ENCODE measurements around the gene TICAM1. TPM values are rescaled to one million over a fixed set of nuclear protein-coding genes. Genes with fewer than 3 reads are reported as not detected.

The TICAM1 gene
- total and polyA plus RNA-seq, 2 of the 13 experiments (the other 11 are each of a cell fraction or from before 2014, with no cell fraction given), result 0.33 to 0.95 TPM

DNA sequence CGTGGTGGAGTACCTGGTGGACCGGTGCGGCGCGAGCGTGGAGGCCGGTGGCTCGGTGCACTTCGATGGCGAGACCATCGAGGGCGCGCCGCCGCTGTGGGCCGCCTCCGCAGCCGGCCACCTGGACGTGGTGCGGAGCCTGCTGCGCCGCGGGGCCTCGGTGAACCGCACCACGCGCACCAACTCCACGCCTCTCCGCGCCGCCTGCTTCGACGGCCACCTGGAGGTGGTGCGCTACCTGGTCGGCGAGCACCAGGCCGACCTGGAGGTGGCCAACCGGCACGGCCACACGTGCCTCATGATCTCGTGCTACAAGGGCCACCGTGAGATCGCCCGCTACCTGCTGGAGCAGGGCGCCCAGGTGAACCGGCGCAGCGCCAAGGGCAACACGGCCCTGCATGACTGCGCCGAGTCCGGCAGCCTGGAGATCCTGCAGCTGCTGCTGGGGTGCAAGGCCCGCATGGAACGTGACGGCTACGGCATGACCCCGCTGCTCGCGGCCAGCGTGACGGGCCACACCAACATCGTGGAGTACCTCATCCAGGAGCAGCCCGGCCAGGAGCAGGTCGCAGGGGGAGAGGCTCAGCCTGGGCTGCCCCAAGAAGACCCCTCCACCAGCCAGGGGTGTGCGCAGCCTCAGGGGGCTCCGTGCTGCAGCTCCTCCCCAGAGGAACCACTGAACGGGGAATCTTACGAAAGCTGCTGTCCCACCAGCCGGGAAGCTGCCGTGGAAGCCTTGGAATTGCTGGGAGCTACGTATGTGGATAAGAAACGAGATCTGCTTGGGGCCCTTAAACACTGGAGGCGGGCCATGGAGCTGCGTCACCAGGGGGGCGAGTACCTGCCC is 39.3 kb downstream of the TICAM1 start (continued):
- TF ChIP-seq SATB2 (CRISPR knock-in tag; IDR thresholded peaks at IDR 0.05), result 0 out of 2 replicates have a peak, but pooled peaks have one; percentile 60
- TF ChIP-seq, protein P1, sequence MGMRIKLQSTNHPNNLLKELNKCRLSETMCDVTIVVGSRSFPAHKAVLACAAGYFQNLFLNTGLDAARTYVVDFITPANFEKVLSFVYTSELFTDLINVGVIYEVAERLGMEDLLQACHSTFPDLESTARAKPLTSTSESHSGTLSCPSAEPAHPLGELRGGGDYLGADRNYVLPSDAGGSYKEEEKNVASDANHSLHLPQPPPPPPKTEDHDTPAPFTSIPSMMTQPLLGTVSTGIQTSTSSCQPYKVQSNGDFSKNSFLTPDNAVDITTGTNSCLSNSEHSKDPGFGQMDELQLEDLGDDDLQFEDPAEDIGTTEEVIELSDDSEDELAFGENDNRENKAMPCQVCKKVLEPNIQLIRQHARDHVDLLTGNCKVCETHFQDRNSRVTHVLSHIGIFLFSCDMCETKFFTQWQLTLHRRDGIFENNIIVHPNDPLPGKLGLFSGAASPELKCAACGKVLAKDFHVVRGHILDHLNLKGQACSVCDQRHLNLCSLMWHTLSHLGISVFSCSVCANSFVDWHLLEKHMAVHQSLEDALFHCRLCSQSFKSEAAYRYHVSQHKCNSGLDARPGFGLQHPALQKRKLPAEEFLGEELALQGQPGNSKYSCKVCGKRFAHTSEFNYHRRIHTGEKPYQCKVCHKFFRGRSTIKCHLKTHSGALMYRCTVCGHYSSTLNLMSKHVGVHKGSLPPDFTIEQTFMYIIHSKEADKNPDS (CRISPR knock-in tag; IDR thresholded peaks at IDR 0.05), result 0 out of 2 replicates have a peak, but pooled peaks have one; percentile 5
- TF ChIP-seq, protein P2, sequence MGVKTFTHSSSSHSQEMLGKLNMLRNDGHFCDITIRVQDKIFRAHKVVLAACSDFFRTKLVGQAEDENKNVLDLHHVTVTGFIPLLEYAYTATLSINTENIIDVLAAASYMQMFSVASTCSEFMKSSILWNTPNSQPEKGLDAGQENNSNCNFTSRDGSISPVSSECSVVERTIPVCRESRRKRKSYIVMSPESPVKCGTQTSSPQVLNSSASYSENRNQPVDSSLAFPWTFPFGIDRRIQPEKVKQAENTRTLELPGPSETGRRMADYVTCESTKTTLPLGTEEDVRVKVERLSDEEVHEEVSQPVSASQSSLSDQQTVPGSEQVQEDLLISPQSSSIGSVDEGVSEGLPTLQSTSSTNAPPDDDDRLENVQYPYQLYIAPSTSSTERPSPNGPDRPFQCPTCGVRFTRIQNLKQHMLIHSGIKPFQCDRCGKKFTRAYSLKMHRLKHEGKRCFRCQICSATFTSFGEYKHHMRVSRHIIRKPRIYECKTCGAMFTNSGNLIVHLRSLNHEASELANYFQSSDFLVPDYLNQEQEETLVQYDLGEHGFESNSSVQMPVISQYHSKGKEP (CRISPR knock-in tag; IDR thresholded peaks at IDR 0.05), result 0 out of 2 replicates have a peak, but pooled peaks have one; percentile 3
- TF ChIP-seq SALL2 (CRISPR knock-in tag; IDR thresholded peaks at IDR 0.05), result 0 out of 2 replicates have a peak, but pooled peaks have one; percentile 27
- TF ChIP-seq CBFB (CRISPR knock-in tag; IDR thresholded peaks at IDR 0.05), result 0 out of 2 replicates have a peak, but pooled peaks have one; percentile 13
- TF ChIP-seq, protein P3, sequence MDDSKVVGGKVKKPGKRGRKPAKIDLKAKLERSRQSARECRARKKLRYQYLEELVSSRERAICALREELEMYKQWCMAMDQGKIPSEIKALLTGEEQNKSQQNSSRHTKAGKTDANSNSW (CRISPR knock-in tag; IDR thresholded peaks at IDR 0.05; ENCODE audit: borderline replicate concordance), result peak; percentile 59; the same call in 1 of the 2 replicates
- peak; percentile 63; the same call in 1 of the 2 replicates for TF ChIP-seq KDM5B (CRISPR knock-in tag; IDR thresholded peaks at IDR 0.05; ENCODE audit: borderline replicate concordance)
- 0 out of 2 replicates have a peak, but pooled peaks have one; percentile 41 for TF ChIP-seq CHCHD3 (CRISPR knock-in tag; IDR thresholded peaks at IDR 0.05)
- 0 out of 2 replicates have a peak, but pooled peaks have one; percentile 37 for TF ChIP-seq ZNF782 (CRISPR knock-in tag; IDR thresholded peaks at IDR 0.05; ENCODE audit: borderline replicate concordance)
- TF ChIP-seq MXD4 (CRISPR knock-in tag; IDR thresholded peaks at IDR 0.05), result peak; percentile 74; the same call in 1 of the 2 replicates
- TF ChIP-seq ZNF776 (CRISPR knock-in tag; IDR thresholded peaks at IDR 0.05), result peak; percentile 27
- TF ChIP-seq, protein P4, sequence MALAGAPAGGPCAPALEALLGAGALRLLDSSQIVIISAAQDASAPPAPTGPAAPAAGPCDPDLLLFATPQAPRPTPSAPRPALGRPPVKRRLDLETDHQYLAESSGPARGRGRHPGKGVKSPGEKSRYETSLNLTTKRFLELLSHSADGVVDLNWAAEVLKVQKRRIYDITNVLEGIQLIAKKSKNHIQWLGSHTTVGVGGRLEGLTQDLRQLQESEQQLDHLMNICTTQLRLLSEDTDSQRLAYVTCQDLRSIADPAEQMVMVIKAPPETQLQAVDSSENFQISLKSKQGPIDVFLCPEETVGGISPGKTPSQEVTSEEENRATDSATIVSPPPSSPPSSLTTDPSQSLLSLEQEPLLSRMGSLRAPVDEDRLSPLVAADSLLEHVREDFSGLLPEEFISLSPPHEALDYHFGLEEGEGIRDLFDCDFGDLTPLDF (CRISPR knock-in tag; IDR thresholded peaks at IDR 0.05), result 0 out of 2 replicates have a peak, but pooled peaks have one; percentile 16
- 0 out of 2 replicates have a peak, but pooled peaks have one; percentile 47 for TF ChIP-seq ZSCAN20 (CRISPR knock-in tag; IDR thresholded peaks at IDR 0.05; ENCODE audit: borderline replicate concordance)
- TF ChIP-seq RBFOX2 (IDR thresholded peaks at IDR 0.05; ENCODE audit: low read depth, low read length), result peak; percentile 82
- TF ChIP-seq, protein P5, sequence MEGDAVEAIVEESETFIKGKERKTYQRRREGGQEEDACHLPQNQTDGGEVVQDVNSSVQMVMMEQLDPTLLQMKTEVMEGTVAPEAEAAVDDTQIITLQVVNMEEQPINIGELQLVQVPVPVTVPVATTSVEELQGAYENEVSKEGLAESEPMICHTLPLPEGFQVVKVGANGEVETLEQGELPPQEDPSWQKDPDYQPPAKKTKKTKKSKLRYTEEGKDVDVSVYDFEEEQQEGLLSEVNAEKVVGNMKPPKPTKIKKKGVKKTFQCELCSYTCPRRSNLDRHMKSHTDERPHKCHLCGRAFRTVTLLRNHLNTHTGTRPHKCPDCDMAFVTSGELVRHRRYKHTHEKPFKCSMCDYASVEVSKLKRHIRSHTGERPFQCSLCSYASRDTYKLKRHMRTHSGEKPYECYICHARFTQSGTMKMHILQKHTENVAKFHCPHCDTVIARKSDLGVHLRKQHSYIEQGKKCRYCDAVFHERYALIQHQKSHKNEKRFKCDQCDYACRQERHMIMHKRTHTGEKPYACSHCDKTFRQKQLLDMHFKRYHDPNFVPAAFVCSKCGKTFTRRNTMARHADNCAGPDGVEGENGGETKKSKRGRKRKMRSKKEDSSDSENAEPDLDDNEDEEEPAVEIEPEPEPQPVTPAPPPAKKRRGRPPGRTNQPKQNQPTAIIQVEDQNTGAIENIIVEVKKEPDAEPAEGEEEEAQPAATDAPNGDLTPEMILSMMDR (CRISPR knock-in tag; IDR thresholded peaks at IDR 0.05), result 0 out of 2 replicates have a peak, but pooled peaks have one; percentile 6
- TF ChIP-seq, protein P6, sequence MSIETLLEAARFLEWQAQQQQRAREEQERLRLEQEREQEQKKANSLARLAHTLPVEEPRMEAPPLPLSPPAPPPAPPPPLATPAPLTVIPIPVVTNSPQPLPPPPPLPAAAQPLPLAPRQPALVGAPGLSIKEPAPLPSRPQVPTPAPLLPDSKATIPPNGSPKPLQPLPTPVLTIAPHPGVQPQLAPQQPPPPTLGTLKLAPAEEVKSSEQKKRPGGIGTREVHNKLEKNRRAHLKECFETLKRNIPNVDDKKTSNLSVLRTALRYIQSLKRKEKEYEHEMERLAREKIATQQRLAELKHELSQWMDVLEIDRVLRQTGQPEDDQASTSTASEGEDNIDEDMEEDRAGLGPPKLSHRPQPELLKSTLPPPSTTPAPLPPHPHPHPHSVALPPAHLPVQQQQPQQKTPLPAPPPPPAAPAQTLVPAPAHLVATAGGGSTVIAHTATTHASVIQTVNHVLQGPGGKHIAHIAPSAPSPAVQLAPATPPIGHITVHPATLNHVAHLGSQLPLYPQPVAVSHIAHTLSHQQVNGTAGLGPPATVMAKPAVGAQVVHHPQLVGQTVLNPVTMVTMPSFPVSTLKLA (IDR thresholded peaks at IDR 0.05), result 0 out of 2 replicates have a peak, but pooled peaks have one; percentile 4
- TF ChIP-seq ZFX (CRISPR knock-in tag; IDR thresholded peaks at IDR 0.05; ENCODE audit: low read depth), result peak; percentile 71
- TF ChIP-seq, protein P7, sequence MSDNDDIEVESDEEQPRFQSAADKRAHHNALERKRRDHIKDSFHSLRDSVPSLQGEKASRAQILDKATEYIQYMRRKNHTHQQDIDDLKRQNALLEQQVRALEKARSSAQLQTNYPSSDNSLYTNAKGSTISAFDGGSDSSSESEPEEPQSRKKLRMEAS (IDR thresholded peaks at IDR 0.05), result peak; percentile 73

All from HepG2 (cell line).